CD4-positive, alpha-beta memory T cell (primary cell): ENCODE results near the gene KCNA5. TPM values are rescaled to one million over a fixed set of nuclear protein-coding genes. Genes with fewer than 3 reads are reported as not detected.

Experiments used
- CTCF ChIA-PET: fragments of 350-600 bp; sonication (Branson Sonifier 250); formaldehyde crosslinking; loops from one replicate; lab custom pipeline; 2021; ENCODE audit warnings: inconsistent platforms; ENCODE audit not compliant: partially characterized antibody; lab: Charles Lee
- POLR2A ChIA-PET: fragments of 350-600 bp; sonication (Branson Sonifier 250); formaldehyde crosslinking; loops from one replicate; lab custom pipeline; 2021; ENCODE audit not compliant: partially characterized antibody; lab: Charles Lee
- DNase-seq, 5 donors: peaks; one replicate each; pipeline versions ENCODE4 v3.0.0 to v3.0.0-alpha.2; 2020 to 2022; ENCODE audit warnings: mixed read lengths in 1 of 5
- H3K27ac ChIP-seq: one replicate; pipeline ENCODE4 v1.7.0; 2013; ENCODE audit warnings: low read depth, low read length
- H3K27me3 ChIP-seq: 2 replicates; pipeline ENCODE4 v1.7.0; 2013; ENCODE audit warnings: mild to moderate bottlenecking, low read length, moderate library complexity; ENCODE audit not compliant: insufficient read depth
- H3K36me3 ChIP-seq: 2 replicates; pipeline ENCODE4 v1.7.0; 2013; ENCODE audit warnings: mild to moderate bottlenecking, low read length, moderate library complexity; ENCODE audit not compliant: insufficient read depth
- H3K4me1 ChIP-seq: 2 replicates; pipeline ENCODE4 v1.7.0; 2013; ENCODE audit warnings: mild to moderate bottlenecking, low read length, moderate library complexity; ENCODE audit not compliant: insufficient read depth
- H3K4me3 ChIP-seq, 2 donors: one replicate each; pipeline ENCODE4 v1.7.0; 2013; ENCODE audit warnings: low read length in 2 of 2, mild to moderate bottlenecking in 1 of 2
- H3K9me3 ChIP-seq, 2 donors: one replicate each; pipeline ENCODE4 v1.7.0; 2013; ENCODE audit warnings: low read length in 2 of 2, control low read depth in 1 of 2; ENCODE audit not compliant: control insufficient read depth in 1 of 2
- H3K27ac Mint-ChIP-seq, 7 donors: one replicate each; pipeline ENCODE4 v1.8.0; 2020 to 2021; ENCODE audit warnings: mixed read lengths in 7 of 7, mild to moderate bottlenecking in 6 of 7, inconsistent platforms in 3 of 7, moderate library complexity in 3 of 7
- H3K27me3 Mint-ChIP-seq, 2 donors: one replicate each; pipeline ENCODE4 v1.8.0; 2020 to 2021; ENCODE audit warnings: mixed read lengths in 2 of 2
- H3K36me3 Mint-ChIP-seq, 2 donors: one replicate each; pipeline ENCODE4 v1.8.0; 2020 to 2021; ENCODE audit warnings: mixed read lengths in 2 of 2, inconsistent platforms in 1 of 2, mild to moderate bottlenecking in 1 of 2
- H3K4me1 Mint-ChIP-seq, 4 donors: one replicate each; pipeline ENCODE4 v1.8.0; 2020 to 2021; ENCODE audit warnings: mixed read lengths in 4 of 4, mild to moderate bottlenecking in 1 of 4
- H3K4me3 Mint-ChIP-seq, 8 donors: one replicate each; pipeline ENCODE4 v1.8.0; 2020 to 2021; ENCODE audit warnings: mixed read lengths in 8 of 8, mild to moderate bottlenecking in 7 of 8, moderate library complexity in 6 of 8, inconsistent platforms in 3 of 8
- H3K9me3 Mint-ChIP-seq, 8 donors: one replicate each; pipeline ENCODE4 v1.8.0; 2020 to 2021; ENCODE audit warnings: mixed read lengths in 8 of 8, mild to moderate bottlenecking in 5 of 8, inconsistent platforms in 3 of 8, moderate library complexity in 1 of 8
- intact Hi-C: fragments of 100-400 bp; cut with micrococcal nuclease; formaldehyde crosslinking; loops from one replicate; pipeline ENCODE4 v1.15.1; 2023
- polyA plus RNA-seq, 2 donors: library from polyadenylated mRNA; unstranded; fragments of 300-500 nt; fragmentation: Illumina TruSeq; gene quantifications; one replicate each; pipeline ENCODE4 v1.2.3, GENCODE V29; 2021
- total RNA-seq, 2 experiments: library from RNA; stranded (reverse); gene quantifications; one replicate each; pipeline ENCODE4 v1.2.3, GENCODE V29; 2021

The KCNA5 gene
- total RNA-seq, result not detected
- not detected for polyA plus RNA-seq

- Histone ChIP-seq H3K9me3 (no peaks in the 10 kb centered on the region), H3K4me1 (no peaks in the 10 kb centered on the region), H3K4me3 (no peak within 1 kb of the TSS), H3K36me3 (no peaks in the 10 kb centered on the region), H3K27ac (no peak within 1 kb of the TSS), H3K27me3 (peaks cover 4% of the 10 kb centered on the region)
- Mint-ChIP-seq H3K9me3 (peaks cover 0 to 1% (median 0%) of the 10 kb centered on the region in 8 donors), H3K4me1 (peaks cover 0 to 4% (median 0%) of the 10 kb centered on the region in 4 donors), H3K27me3 (peaks cover 23 to 35% of the 10 kb centered on the region in 2 donors), H3K36me3 (no peaks in the 10 kb centered on the region), H3K4me3 (no peak within 1 kb of the TSS), H3K27ac (no peak within 1 kb of the TSS)
- no peak for DNase-seq
- POLR2A ChIA-PET, result no interaction called here
- intact Hi-C loops, result no loop called here
- CTCF ChIA-PET, result no interaction called here
Observed at GRCh38 chr12:5043589-5044419, at the start of gene KCNA5. KCNA5 (plus strand) TSS chr12:5043879; CDS start chr12:5044148, 269 bp downstream.

GRCh38 chr12:4994622-4995021 is 49.1 kb upstream of the KCNA5 start:
- H3K27ac ChIP-seq, result no peak overlapping the region
- Mint-ChIP-seq H3K27ac (no peak overlapping the region), H3K9me3 (peaks cover 0 to 2% (median 0%) of the 10 kb centered on the region in 8 donors), H3K36me3 (no peaks in the 10 kb centered on the region), H3K4me3 (no peak overlapping the region), H3K27me3 (peaks cover 19 to 40% of the 10 kb centered on the region in 2 donors), H3K4me1 (no peaks in the 10 kb centered on the region)
- H3K27me3 ChIP-seq, result no peaks in the 10 kb centered on the region
- intact Hi-C loops, result no loop called here
- ChIA-PET CTCF (no interaction called here), POLR2A (no interaction called here)
- DNase-seq, result no peak
- no peaks in the 10 kb centered on the region for H3K4me1 ChIP-seq
- H3K9me3 ChIP-seq, result no peaks in the 10 kb centered on the region
- no peak overlapping the region for H3K4me3 ChIP-seq
- H3K36me3 ChIP-seq, result no peaks in the 10 kb centered on the region

- no peaks in the 10 kb centered on the region for H3K4me1 ChIP-seq
- no peaks in the 10 kb centered on the region for H3K4me1 Mint-ChIP-seq
- peaks cover 19 to 36% of the 10 kb centered on the region in 2 donors for H3K27me3 Mint-ChIP-seq
- no peak overlapping the region for H3K27ac ChIP-seq
- no peak for DNase-seq
- H3K9me3 Mint-ChIP-seq, result peaks cover 0 to 2% (median 0%) of the 10 kb centered on the region in 8 donors
- H3K4me3 ChIP-seq, result no peak overlapping the region
- no peaks in the 10 kb centered on the region for H3K36me3 ChIP-seq
- H3K27ac Mint-ChIP-seq, result no peak overlapping the region
- CTCF ChIA-PET, result no interaction called here
- H3K4me3 Mint-ChIP-seq, result no peak overlapping the region
- H3K27me3 ChIP-seq, result no peaks in the 10 kb centered on the region
- POLR2A ChIA-PET, result no interaction called here
- H3K9me3 ChIP-seq, result no peaks in the 10 kb centered on the region
- no peaks in the 10 kb centered on the region for H3K36me3 Mint-ChIP-seq
- intact Hi-C loops, result no loop called here
Observed at GRCh38 chr12:4996714-4997113, 47.0 kb upstream of the KCNA5 start.

GRCh38 chr12:4997939-4998338 is 45.7 kb upstream of the KCNA5 start:
- Histone ChIP-seq H3K27me3 (no peaks in the 10 kb centered on the region), H3K4me1 (no peaks in the 10 kb centered on the region), H3K9me3 (no peaks in the 10 kb centered on the region), H3K36me3 (no peaks in the 10 kb centered on the region), H3K4me3 (no peak overlapping the region), H3K27ac (no peak overlapping the region)
- Mint-ChIP-seq H3K4me3 (no peak overlapping the region), H3K27ac (no peak overlapping the region), H3K4me1 (no peaks in the 10 kb centered on the region), H3K27me3 (peaks cover 23 to 31% of the 10 kb centered on the region in 2 donors), H3K36me3 (no peaks in the 10 kb centered on the region), H3K9me3 (peaks cover 0 to 2% (median 0%) of the 10 kb centered on the region in 8 donors)
- no peak for DNase-seq
- intact Hi-C loops, result no loop called here
- ChIA-PET CTCF (no interaction called here), POLR2A (no interaction called here)

- POLR2A ChIA-PET, result no interaction called here
- Histone ChIP-seq H3K4me3 (no peak overlapping the region), H3K27ac (no peak overlapping the region), H3K36me3 (no peaks in the 10 kb centered on the region), H3K9me3 (no peaks in the 10 kb centered on the region), H3K27me3 (no peaks in the 10 kb centered on the region), H3K4me1 (no peaks in the 10 kb centered on the region)
- Mint-ChIP-seq H3K4me3 (no peak overlapping the region), H3K27ac (no peak overlapping the region), H3K4me1 (no peaks in the 10 kb centered on the region), H3K36me3 (no peaks in the 10 kb centered on the region), H3K9me3 (peaks cover 0 to 2% (median 0%) of the 10 kb centered on the region in 8 donors), H3K27me3 (peaks cover 21 to 30% of the 10 kb centered on the region in 2 donors)
- intact Hi-C loops, result no loop called here
- DNase-seq, result no peak
- CTCF ChIA-PET, result interaction anchor here (1.0 to 2.6 kb wide), 2 partner anchors 143 to 145 kb away, joined by 3 to 8 read pairs; no protein-coding TSS in a partner anchor
Observed at GRCh38 chr12:5000204-5000603, 43.5 kb upstream of the KCNA5 start.

- H3K27me3 ChIP-seq, result no peaks in the 10 kb centered on the region
- no peak for DNase-seq
- intact Hi-C loops, result no loop called here
- H3K27me3 Mint-ChIP-seq, result peaks cover 18 to 24% of the 10 kb centered on the region in 2 donors
- H3K27ac Mint-ChIP-seq, result no peak overlapping the region
- no peaks in the 10 kb centered on the region for H3K4me1 ChIP-seq
- POLR2A ChIA-PET, result no interaction called here
- H3K27ac ChIP-seq, result no peak overlapping the region
- no peaks in the 10 kb centered on the region for H3K36me3 Mint-ChIP-seq
- H3K9me3 Mint-ChIP-seq, result peaks cover 0 to 2% (median 0%) of the 10 kb centered on the region in 8 donors
- no peak overlapping the region for H3K4me3 ChIP-seq
- no peaks in the 10 kb centered on the region for H3K4me1 Mint-ChIP-seq
- CTCF ChIA-PET, result interaction anchor here (1.0 to 2.6 kb wide), 2 partner anchors 143 to 146 kb away, joined by 3 to 8 read pairs; no protein-coding TSS in a partner anchor
- no peaks in the 10 kb centered on the region for H3K9me3 ChIP-seq
- H3K36me3 ChIP-seq, result no peaks in the 10 kb centered on the region
- H3K4me3 Mint-ChIP-seq, result no peak overlapping the region
Observed at GRCh38 chr12:5000658-5001385, 42.9 kb upstream of the KCNA5 start.

GRCh38 chr12:5003025-5003666 is 40.5 kb upstream of the KCNA5 start:
- H3K4me3 Mint-ChIP-seq, result no peak overlapping the region

More at GRCh38 chr12:5003025-5003666, 40.5 kb upstream of the KCNA5 start:
- Histone ChIP-seq H3K9me3 (no peaks in the 10 kb centered on the region), H3K4me3 (no peak overlapping the region), H3K4me1 (no peaks in the 10 kb centered on the region), H3K27me3 (no peaks in the 10 kb centered on the region), H3K27ac (no peak overlapping the region), H3K36me3 (no peaks in the 10 kb centered on the region)
- peak in 3 of 5 donors; percentile 10 to 29 (median 12) for DNase-seq
- Mint-ChIP-seq H3K4me1 (no peaks in the 10 kb centered on the region), H3K27me3 (peaks cover 13 to 17% of the 10 kb centered on the region in 2 donors), H3K9me3 (peaks cover 0 to 2% (median 0%) of the 10 kb centered on the region in 8 donors), H3K36me3 (no peaks in the 10 kb centered on the region), H3K27ac (no peak overlapping the region)
- CTCF ChIA-PET, result no interaction called here
- intact Hi-C loops, result loop anchor here (1.0 kb wide), 1 partner anchor 145 kb away; no protein-coding TSS in a partner anchor
- POLR2A ChIA-PET, result no interaction called here
